Measurements from ENCODE around the gene HRCT1. TPM values are rescaled to one million over a fixed set of nuclear protein-coding genes. Genes with fewer than 3 reads are reported as not detected.
"Not testable (repeated sequence)": the region's sequence is repeated elsewhere in the genome, so short reads cannot be mapped to it uniquely, and the experiment has no call there.

The HRCT1 gene
- polyA plus RNA-seq, 3 donors: not detected

- Histone ChIP-seq H3K9ac (ENCODE audit: insufficient read depth, low read length, poor library complexity, severe bottlenecking) (no peak overlapping the region), H3K27me3 (ENCODE audit: control insufficient read depth in 2 of 2, insufficient read depth in 2 of 2, low read length in 2 of 2) (no peaks in the 10 kb centered on the region), H3K79me2 (ENCODE audit: insufficient read depth, low read length) (no peaks in the 10 kb centered on the region), H3K4me1 (ENCODE audit: control insufficient read depth in 1 of 2, insufficient read depth in 2 of 2, low read length in 2 of 2) (peaks cover 7 to 8% of the 10 kb centered on the region in 2 donors), H3K4me2 (replicated peaks; ENCODE audit: extremely low read depth, low read length, poor library complexity, severe bottlenecking) (no peak overlapping the region), H3K4me3 (replicated peaks in 1 of 3; ENCODE audit: low read depth in 2 of 3, low read length in 3 of 3) (no peak overlapping the region), H3K9me3 (replicated peaks in 1 of 2; ENCODE audit: control insufficient read depth in 1 of 2, insufficient read depth in 1 of 2, low read length in 2 of 2) (no peaks in the 10 kb centered on the region), H4K20me1 (ENCODE audit: insufficient read depth, low read length) (no peaks in the 10 kb centered on the region), H2AFZ (ENCODE audit: insufficient read depth, low read depth, low read length, poor library complexity, severe bottlenecking) (no peak overlapping the region), H3K27ac (ENCODE audit: low read depth in 1 of 2, low read length in 2 of 2) (no peak overlapping the region), H3K36me3 (replicated peaks in 1 of 2; ENCODE audit: control insufficient read depth in 1 of 2, insufficient read depth in 2 of 2, low read length in 2 of 2) (no peaks in the 10 kb centered on the region)
- Mint-ChIP-seq H3K4me1 (peaks cover 18% of the 10 kb centered on the region), H3K27ac (no peak overlapping the region), H3K4me3 (no peak overlapping the region), H3K9me3 (peaks cover 0 to 5% (median 1%) of the 10 kb centered on the region in 7 donors), H3K36me3 (no peaks in the 10 kb centered on the region), H3K27me3 (ENCODE audit: low read depth in 3 of 3) (peaks cover 0 to 5% (median 0%) of the 10 kb centered on the region in 3 donors)
- 17% methylated on average over 1 of the region's 3 CpGs for WGBS (ENCODE audit: insufficient coverage)
- intact Hi-C loops (cut with micrococcal nuclease): no loop called here
- no peak for TF ChIP-seq CTCF (IDR thresholded peaks at IDR 0.05)
- DNase-seq: no peak
These were observed 26.7 kb downstream of the HRCT1 start for GRCh38 chr9:35932735-35933134.

DNA sequence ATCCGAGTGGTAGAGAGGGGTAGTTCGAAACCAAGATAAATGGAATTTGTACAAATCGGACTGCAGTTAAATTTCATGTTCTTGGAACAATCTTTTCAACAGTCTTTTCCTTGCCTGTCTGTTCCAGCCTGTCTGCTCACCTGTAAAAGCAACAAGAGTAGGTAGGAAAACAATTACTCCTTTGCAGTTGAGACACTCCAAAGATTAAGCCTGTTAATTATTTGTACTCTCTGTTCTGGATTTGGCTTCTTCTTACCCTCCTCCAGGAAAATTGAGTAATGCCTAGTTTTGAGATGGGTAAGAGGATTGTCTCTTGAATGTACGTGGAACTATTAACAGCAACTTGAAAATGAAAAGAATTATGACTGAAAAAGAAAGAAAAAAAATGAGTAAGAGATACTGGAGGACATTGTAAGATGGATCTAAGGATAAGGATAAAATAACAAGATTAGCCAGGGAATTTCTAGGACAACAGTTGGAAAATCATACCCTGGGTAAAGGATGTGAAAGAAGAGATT is 27.6 kb downstream of the HRCT1 start:
- Mint-ChIP-seq H3K27me3 (ENCODE audit: low read depth in 3 of 3) (peaks cover 0 to 5% (median 0%) of the 10 kb centered on the region in 3 donors), H3K4me3 (no peak overlapping the region), H3K36me3 (no peaks in the 10 kb centered on the region), H3K27ac (peak overlapping the region in 1 of 7 donors; percentile 21), H3K9me3 (peaks cover 0 to 5% (median 2%) of the 10 kb centered on the region in 7 donors), H3K4me1 (peaks cover 25% of the 10 kb centered on the region)
- TF ChIP-seq CTCF (IDR thresholded peaks at IDR 0.05): no peak
- Histone ChIP-seq H3K79me2 (ENCODE audit: insufficient read depth, low read length) (no peaks in the 10 kb centered on the region), H2AFZ (ENCODE audit: insufficient read depth, low read depth, low read length, poor library complexity, severe bottlenecking) (peak overlapping the region; percentile 14), H3K9ac (ENCODE audit: insufficient read depth, low read length, poor library complexity, severe bottlenecking) (no peak overlapping the region), H3K4me2 (replicated peaks; ENCODE audit: extremely low read depth, low read length, poor library complexity, severe bottlenecking) (no peak overlapping the region), H3K4me3 (replicated peaks in 1 of 3; ENCODE audit: low read depth in 2 of 3, low read length in 3 of 3) (no peak overlapping the region), H3K36me3 (replicated peaks in 1 of 2; ENCODE audit: control insufficient read depth in 1 of 2, insufficient read depth in 2 of 2, low read length in 2 of 2) (no peaks in the 10 kb centered on the region), H4K20me1 (ENCODE audit: insufficient read depth, low read length) (no peaks in the 10 kb centered on the region), H3K9me3 (replicated peaks in 1 of 2; ENCODE audit: control insufficient read depth in 1 of 2, insufficient read depth in 1 of 2, low read length in 2 of 2) (no peaks in the 10 kb centered on the region), H3K4me1 (ENCODE audit: control insufficient read depth in 1 of 2, insufficient read depth in 2 of 2, low read length in 2 of 2) (peaks cover 8 to 10% of the 10 kb centered on the region in 2 donors), H3K27me3 (ENCODE audit: control insufficient read depth in 2 of 2, insufficient read depth in 2 of 2, low read length in 2 of 2) (no peaks in the 10 kb centered on the region), H3K27ac (ENCODE audit: low read depth in 1 of 2, low read length in 2 of 2) (no peak overlapping the region)
- intact Hi-C loops (cut with micrococcal nuclease): no loop called here
- WGBS (ENCODE audit: insufficient coverage): 74% methylated on average over 4 of the region's 4 CpGs
- DNase-seq: no peak

DNA sequence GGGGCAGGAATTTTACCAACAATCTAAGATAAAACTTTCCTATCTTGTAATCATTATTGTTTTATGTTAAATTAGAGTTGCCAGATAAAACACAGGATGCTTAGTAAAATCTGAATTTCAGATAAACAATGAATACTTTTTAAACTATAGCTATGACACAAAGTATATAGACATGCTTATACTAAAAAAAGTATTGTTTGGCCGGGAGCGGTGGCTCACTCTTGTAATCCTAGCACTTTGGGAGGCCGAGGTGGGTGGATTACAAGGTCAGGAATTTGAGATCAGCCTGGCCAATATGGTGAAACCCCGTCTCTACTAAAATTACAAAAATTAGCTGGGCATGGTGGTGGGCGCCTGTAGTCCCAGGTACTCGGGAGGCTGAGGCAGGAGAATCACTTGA is 28.1 kb downstream of the HRCT1 start:
- H3K4me2 ChIP-seq (replicated peaks; ENCODE audit: extremely low read depth, low read length, poor library complexity, severe bottlenecking); H3K36me3 ChIP-seq (replicated peaks in 1 of 2; ENCODE audit: control insufficient read depth in 1 of 2, insufficient read depth in 2 of 2, low read length in 2 of 2); H3K9me3 Mint-ChIP-seq; H3K27ac Mint-ChIP-seq; intact Hi-C loops (cut with micrococcal nuclease); DNase-seq; H3K4me1 ChIP-seq (ENCODE audit: control insufficient read depth in 1 of 2, insufficient read depth in 2 of 2, low read length in 2 of 2); H3K36me3 Mint-ChIP-seq; H4K20me1 ChIP-seq (ENCODE audit: insufficient read depth, low read length); H3K9ac ChIP-seq (ENCODE audit: insufficient read depth, low read length, poor library complexity, severe bottlenecking); H3K79me2 ChIP-seq (ENCODE audit: insufficient read depth, low read length); H3K4me3 Mint-ChIP-seq; H3K4me3 ChIP-seq (replicated peaks in 1 of 3; ENCODE audit: low read depth in 2 of 3, low read length in 3 of 3); H3K9me3 ChIP-seq (replicated peaks in 1 of 2; ENCODE audit: control insufficient read depth in 1 of 2, insufficient read depth in 1 of 2, low read length in 2 of 2); H3K27me3 Mint-ChIP-seq (ENCODE audit: low read depth in 3 of 3); H2AFZ ChIP-seq (ENCODE audit: insufficient read depth, low read depth, low read length, poor library complexity, severe bottlenecking); H3K27me3 ChIP-seq (ENCODE audit: control insufficient read depth in 2 of 2, insufficient read depth in 2 of 2, low read length in 2 of 2); H3K27ac ChIP-seq (ENCODE audit: low read depth in 1 of 2, low read length in 2 of 2): not testable (repeated sequence)
- peaks cover 25% of the 10 kb centered on the region for H3K4me1 Mint-ChIP-seq
- WGBS (ENCODE audit: insufficient coverage): no CpG with 5 or more reads among the region's 6 CpGs

All from CD14-positive monocyte (primary cell).